Measurements from ENCODE around the gene RTL1.

DNA sequence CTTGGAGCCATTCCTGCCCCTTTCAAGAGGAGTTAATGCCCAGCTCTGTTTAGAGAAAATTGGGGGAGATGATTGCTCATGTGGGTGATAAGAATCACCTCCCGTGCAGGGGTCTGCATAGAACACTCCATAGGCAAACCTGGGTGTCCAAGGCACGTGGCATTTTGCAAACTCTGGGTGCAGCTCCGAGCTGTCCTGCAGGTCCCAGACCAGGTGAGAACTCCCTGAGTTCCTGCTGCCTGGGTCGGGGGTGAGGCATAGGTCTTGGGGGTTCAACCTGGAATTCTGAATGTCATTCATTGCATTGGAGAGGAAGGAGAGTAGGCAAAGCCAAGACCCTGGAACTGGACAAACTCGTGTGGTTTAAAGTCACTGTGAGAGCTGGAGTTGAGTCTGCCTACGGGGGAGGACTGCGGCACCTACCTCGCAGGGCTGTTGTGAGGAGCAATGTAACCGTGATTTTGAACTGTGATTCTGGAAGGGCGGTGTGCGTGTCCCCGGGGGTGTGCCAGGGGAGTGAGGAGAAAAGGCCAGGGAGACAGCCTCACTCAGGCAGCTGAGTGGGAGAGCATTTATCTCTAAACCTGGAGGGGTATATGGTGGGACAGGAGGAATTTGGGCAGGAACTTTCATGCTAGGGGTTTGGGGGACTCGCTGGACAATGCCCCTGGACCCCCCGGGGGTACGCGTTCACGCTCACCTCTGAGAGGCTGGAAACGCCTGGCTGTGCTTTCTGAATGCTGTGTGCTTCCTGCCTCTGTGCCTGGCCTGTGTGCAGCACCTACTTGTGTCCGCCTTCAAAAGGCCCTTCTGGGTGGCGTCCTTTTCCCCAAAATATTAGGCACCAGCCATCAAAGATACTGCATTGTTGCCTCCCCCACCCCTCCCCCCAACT is 47.2 kb downstream of the RTL1 start:
- TF ChIP-seq EZH2 (IDR thresholded peaks at IDR 0.05; ENCODE audit: insufficient read depth, poor library complexity, severe bottlenecking): no peak
- TF ChIP-seq EZH2phosphoT487 (IDR thresholded peaks at IDR 0.05; ENCODE audit: insufficient read depth, low read depth): no peak

Data from GM23248 (cell line).